K562 (cell line): Measurements from ENCODE around the gene SCN2B.

Experiments
- GTF2F1 ChIP-seq: IDR thresholded peaks from 2 replicates; pipeline ENCODE4 v1.6.1; 2011; ENCODE audit warnings: low read depth, low read length, improper control_type of control experiment
- JUND ChIP-seq, 2 experiments: IDR thresholded peaks; 2 replicates in 1 of 2; 3 replicates in 1 of 2; pipeline ENCODE4 v1.6.1; 2011; ENCODE audit warnings: borderline replicate concordance in 2 of 2, low read depth in 2 of 2, low read length in 2 of 2, improper control_type of control experiment in 1 of 2, missing biosample characterization in 1 of 2, missing genetic modification characterization in 1 of 2, missing genetic modification reagents in 1 of 2
- NRF1 ChIP-seq, 2 experiments: fragments of 450-650 bp; IDR thresholded peaks in 1 of 2; conservative IDR thresholded peaks in 1 of 2; 2 replicates each; pipeline ENCODE4 v1.6.1; 2014; ENCODE audit warnings: mild to moderate bottlenecking in 2 of 2
- ZNF133 ChIP-seq: fragments of 250-450 bp; sonication (Bioruptor Pico); IDR thresholded peaks from 2 replicates; pipeline ENCODE4 v1.4.0; 2020; ENCODE audit warnings: mild to moderate bottlenecking
- ZNF384 ChIP-seq: IDR thresholded peaks from 2 replicates; pipeline ENCODE4 v1.6.1; 2012; ENCODE audit warnings: low read depth, low read length, improper control_type of control experiment
- ZNF766 ChIP-seq: fragments of 200-800 bp; sonication (Bioruptor generic); conservative IDR thresholded peaks from 2 replicates; pipeline ENCODE4 v1.6.1; 2016; ENCODE audit warnings: missing genetic modification characterization, missing compliant biosample characterization
- TF ChIP-seq, protein P1 (sequence below), 3 experiments: IDR thresholded peaks in 2 of 3; conservative IDR thresholded peaks in 1 of 3; 2 replicates each; pipeline ENCODE4 v1.5.1; 2011 to 2012; ENCODE audit warnings: low read length in 3 of 3, mild to moderate bottlenecking in 3 of 3, control low read depth in 2 of 3, improper control_type of control experiment in 1 of 3, inconsistent platforms in 1 of 3, low read depth in 1 of 3, mixed read lengths in 1 of 3, moderate library complexity in 1 of 3; ENCODE audit not compliant: insufficient read depth in 2 of 3

DNA sequence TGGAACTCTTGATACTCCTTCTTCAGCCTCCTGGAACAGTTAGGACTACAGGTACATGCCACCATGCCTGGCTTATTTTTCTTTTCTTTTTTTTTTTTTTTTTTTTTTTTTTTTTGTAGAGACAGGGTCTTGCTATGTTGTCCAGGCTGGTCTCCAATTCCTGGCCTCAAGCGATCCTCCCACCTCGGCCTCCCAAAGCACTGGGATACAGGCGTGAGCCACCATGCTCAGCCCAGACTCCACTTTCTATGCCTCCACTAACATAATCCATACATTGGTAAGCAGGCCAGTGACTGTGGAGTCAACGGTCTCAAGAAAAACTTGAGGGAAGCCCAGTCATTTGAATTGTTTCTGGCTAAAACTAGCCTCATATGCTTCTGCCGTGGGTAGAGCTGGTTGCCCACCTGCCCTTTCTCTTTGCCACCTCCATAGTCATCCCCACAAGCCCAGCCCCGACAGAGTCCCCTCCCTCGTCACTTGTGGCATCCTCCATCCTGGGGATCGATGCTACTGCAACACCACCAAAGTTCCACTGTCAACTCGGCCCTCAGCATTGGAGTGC is 2.4 kb downstream of the SCN2B start:
- TF ChIP-seq JUND (IDR thresholded peaks at IDR 0.05; ENCODE audit: borderline replicate concordance, low read depth, low read length) = no peak
- TF ChIP-seq JUND (tag; IDR thresholded peaks at IDR 0.05; ENCODE audit: borderline replicate concordance, low read depth, low read length) = no peak
- no peak for TF ChIP-seq ZNF384
- TF ChIP-seq NRF1 (conservative IDR thresholded peaks at IDR 0.05 in 1 of 2, IDR thresholded peaks at IDR 0.05 in 1 of 2) = no peak
- TF ChIP-seq, protein P1, sequence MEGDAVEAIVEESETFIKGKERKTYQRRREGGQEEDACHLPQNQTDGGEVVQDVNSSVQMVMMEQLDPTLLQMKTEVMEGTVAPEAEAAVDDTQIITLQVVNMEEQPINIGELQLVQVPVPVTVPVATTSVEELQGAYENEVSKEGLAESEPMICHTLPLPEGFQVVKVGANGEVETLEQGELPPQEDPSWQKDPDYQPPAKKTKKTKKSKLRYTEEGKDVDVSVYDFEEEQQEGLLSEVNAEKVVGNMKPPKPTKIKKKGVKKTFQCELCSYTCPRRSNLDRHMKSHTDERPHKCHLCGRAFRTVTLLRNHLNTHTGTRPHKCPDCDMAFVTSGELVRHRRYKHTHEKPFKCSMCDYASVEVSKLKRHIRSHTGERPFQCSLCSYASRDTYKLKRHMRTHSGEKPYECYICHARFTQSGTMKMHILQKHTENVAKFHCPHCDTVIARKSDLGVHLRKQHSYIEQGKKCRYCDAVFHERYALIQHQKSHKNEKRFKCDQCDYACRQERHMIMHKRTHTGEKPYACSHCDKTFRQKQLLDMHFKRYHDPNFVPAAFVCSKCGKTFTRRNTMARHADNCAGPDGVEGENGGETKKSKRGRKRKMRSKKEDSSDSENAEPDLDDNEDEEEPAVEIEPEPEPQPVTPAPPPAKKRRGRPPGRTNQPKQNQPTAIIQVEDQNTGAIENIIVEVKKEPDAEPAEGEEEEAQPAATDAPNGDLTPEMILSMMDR (IDR thresholded peaks at IDR 0.05 in 2 of 3, conservative IDR thresholded peaks at IDR 0.05 in 1 of 3; ENCODE audit: insufficient read depth in 2 of 3, low read depth in 1 of 3, low read length in 3 of 3) = no peak
- no peak for TF ChIP-seq ZNF766 (CRISPR knock-in tag)
- no peak for TF ChIP-seq GTF2F1
- no peak for TF ChIP-seq ZNF133 (CRISPR knock-in tag)
